IPS DF 19.7 (cell line): ENCODE measurements around the gene SEL1L2.
"Not testable (repeated sequence)": the region's sequence is repeated elsewhere in the genome, so short reads cannot be mapped to it uniquely, and the experiment has no call there.

Experiments used
- DNase-seq: peaks from one replicate; pipeline ENCODE4 v3.0.0-alpha.2; 2013; ENCODE audit warnings: low read depth, low spot score

Gene SEL1L2, protein sequence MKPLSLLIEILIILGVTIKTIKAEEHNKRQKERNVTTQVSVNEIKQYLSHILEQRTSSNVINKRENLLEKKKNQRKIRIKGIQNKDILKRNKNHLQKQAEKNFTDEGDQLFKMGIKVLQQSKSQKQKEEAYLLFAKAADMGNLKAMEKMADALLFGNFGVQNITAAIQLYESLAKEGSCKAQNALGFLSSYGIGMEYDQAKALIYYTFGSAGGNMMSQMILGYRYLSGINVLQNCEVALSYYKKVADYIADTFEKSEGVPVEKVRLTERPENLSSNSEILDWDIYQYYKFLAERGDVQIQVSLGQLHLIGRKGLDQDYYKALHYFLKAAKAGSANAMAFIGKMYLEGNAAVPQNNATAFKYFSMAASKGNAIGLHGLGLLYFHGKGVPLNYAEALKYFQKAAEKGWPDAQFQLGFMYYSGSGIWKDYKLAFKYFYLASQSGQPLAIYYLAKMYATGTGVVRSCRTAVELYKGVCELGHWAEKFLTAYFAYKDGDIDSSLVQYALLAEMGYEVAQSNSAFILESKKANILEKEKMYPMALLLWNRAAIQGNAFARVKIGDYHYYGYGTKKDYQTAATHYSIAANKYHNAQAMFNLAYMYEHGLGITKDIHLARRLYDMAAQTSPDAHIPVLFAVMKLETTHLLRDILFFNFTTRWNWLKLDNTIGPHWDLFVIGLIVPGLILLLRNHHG

GRCh38 chr20:13990465-13990864, at the start of gene SEL1L2:
Gene SEL1L2, minus strand, starts transcription at chr20:13990614. Its CDS starts 80 bp downstream, at chr20:13990534.
- DNase-seq: peak; percentile 35

DNA sequence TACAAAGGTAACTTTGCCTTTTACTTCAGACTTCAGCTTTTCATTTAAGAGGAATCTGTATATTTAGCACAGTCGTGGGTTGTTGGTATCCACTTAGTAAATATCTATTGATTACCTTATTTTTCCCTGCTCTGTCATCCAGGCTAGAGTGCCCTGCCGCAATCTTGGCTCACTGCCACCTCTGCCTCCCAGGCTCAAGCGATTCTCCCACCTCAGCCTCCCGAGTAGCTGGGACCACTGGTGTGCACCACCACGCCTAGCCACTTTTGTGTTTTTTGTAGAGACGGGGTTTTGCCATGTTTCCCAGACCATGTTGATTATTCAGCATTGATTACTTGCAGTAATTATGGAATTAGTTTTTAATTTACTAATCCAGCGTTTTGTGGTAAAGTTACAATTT, 46.2 kb upstream of the SEL1L2 start:
- DNase-seq: no peak

GRCh38 chr20:14033310-14033709, 42.9 kb upstream of the SEL1L2 start:
- no peak for DNase-seq

DNA sequence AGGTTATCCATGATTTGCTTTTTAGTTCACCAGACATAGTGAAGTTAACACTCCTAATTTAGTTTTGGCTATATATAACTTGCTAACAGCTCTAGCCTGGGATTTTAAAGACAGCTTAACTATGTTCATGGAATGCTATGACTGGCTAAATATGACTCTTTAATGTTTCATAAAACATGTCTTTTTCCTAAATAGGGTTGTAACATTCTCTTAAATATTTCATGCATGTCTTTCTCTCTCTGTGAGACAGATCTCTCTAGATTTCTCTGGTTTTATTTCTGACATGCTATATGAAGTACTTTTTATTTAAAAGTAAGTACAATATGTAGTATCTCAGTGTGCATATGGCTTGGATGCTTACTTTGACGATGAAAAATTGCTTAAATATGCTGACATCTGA, 40.6 kb upstream of the SEL1L2 start:
- DNase-seq: no peak

DNA sequence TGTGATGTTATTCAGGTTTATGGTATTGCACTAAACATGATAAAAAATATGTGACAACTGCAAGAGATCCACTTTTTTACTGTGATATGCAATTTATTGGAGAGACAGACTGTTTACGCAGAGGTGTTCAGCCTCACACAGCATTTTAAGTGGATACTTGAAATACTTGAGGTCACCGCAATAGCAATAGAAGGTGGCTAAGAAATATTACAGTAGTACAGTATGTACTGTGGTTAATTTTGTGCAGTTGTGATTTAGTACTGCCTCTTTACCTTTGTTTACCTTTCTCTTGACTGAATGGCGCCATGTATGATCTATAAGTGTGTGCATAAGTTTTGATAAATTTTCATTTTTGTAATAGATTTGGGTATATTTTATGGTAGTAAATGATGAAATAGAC, 22.3 kb upstream of the SEL1L2 start:
- no peak for DNase-seq

- DNase-seq: no peak
Measured at GRCh38 chr20:14009208-14009607, 18.8 kb upstream of the SEL1L2 start.

GRCh38 chr20:14005996-14006395, 15.6 kb upstream of the SEL1L2 start:
- no peak for DNase-seq

DNA sequence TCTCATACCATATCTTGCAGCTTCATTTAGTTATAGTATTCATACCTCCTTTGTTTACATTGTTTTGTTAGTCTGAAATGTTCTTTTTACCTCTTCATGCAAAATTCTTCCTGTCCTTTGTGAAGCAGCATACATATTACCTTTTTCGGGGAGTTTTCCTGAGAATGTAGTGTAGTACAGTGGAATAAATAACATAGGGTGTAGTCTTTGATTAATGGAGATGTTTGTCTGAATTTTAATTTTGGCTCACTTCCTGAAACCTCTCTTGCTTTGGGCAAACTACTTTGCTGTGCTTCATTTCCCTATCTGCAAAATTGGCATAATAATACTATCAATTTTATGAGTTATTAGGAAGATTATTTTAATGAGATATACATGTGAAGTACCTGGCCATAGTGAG, 10.5 kb upstream of the SEL1L2 start:
- DNase-seq: no peak

GRCh38 chr20:13996265-13996664, 5.9 kb upstream of the SEL1L2 start:
- no peak for DNase-seq

DNA sequence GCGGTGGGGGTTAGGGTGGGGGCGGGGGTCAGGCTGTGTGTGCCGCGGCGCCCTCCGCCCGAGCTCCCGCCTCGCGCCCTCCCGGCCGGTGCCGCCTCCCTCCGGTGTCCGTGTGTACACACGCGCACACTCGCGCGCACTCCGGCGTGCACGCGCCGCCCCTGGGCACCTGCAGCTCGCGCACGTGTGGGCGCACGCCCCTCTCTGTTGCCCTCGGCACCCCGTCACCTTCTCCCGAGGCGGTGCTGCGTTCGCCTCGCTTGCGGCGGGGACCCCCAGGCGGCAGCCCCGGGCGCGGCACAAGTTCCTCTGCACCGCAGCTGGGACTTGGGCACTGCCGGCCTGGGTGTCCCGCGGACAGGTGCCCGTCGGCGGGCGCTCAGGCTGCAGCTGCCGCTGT, 5.4 kb upstream of the SEL1L2 start:
- DNase-seq: no peak

DNA sequence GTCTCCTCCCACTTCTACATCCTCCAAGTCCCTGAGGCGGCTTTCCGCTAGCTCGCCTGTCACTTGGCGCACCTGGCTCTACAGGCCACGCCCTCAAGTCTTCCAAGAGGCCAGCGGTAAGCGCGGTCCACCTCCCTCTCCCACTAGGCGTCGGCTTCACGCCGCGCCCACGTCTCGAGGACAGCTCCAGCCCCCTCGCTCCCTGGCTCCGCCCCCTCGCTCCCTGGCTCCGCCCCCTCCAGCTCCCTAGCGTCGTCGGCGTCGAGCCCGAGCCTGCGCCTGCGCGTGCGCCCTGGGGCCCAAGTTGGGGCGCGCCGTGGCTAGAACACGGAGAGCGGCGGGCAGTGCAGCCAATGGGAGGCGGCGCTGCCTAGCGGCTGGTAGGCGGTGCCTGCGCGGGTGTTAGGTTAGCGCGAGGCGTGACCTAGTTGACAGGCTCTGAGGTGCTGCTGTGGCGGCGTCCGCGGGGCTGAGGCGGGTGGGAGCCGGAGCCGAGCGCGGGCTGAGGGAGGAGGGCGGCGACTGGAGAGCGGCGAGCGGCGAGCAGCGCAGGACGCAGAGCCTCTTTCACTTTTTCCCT, 4.8 kb upstream of the SEL1L2 start, which contains the start of gene MACROD2:
MACROD2 (plus strand) TSS at position 431 of the 580 bp plus-strand sequence.
- DNase-seq: peak; percentile 89

GRCh38 chr20:13991955-13992354, 1.5 kb upstream of the SEL1L2 start:
- not testable (repeated sequence) for DNase-seq

- no peak for DNase-seq
Measured at GRCh38 chr20:13991311-13991710, 897 bp upstream of the SEL1L2 start.

GRCh38 chr20:13984211-13984610, 6.2 kb downstream of the SEL1L2 start:
- DNase-seq: no peak

GRCh38 chr20:13960525-13960924, 29.9 kb downstream of the SEL1L2 start:
- DNase-seq: no peak

DNA sequence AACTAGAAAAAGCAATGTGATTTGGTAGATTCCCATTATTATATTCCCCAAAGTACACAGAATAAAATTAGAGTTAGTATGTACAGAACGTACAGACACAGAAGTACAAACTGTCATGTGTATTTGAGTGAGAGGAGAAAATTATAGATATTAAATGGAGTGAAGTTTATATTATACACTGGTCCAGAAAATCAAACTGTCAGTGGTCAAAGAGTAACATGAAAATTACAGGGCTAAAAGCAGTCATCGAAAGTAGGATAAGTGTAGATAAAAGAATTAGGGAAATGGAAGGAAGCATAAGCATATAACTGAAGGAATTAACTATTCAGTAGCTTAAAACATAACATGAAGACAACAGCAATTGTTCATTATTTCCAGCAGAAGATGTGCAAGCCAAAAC, 30.3 kb downstream of the SEL1L2 start:
- no peak for DNase-seq

DNA sequence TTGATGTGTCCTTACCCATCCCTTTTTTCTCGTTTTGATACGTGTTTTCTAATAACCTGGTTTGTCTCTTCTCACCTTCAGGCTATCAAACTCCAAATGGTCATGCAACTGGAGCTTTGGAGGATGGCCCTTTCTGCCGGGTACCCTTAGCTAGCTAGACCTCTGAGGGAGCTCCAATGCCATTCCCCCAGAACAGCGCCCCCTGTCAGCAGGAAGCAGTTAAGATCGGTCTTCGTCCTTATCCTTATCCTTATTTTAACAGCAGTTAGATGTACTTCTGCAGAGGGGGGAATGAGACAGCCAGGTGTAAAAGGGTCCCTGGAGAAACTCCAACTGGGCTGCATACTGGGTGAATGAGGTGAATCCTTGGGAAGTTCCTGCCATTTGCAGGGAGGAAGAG, 37.2 kb downstream of the SEL1L2 start:
- DNase-seq: no peak

- no peak for DNase-seq
Measured at GRCh38 chr20:13947719-13948118, 42.7 kb downstream of the SEL1L2 start.

DNA sequence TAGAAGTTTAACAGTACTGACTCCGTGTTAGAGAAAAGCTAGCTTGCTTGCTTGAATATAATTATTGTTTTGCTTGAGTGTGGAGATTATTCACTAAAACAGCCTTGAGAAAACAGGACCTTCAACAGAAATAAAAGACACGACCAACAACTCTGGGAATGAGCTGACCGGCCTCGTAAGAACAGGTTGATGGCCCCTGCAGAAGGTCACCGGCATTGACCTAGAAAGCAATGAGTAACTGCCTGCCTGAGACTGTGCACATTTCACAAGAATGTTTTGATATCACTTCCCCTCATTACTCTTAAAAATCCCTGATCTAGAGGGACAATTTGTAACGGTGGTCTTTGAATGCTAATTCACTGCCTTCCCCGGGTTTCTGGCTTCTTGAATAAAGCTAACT, 49.4 kb downstream of the SEL1L2 start:
- DNase-seq: no peak

DNA sequence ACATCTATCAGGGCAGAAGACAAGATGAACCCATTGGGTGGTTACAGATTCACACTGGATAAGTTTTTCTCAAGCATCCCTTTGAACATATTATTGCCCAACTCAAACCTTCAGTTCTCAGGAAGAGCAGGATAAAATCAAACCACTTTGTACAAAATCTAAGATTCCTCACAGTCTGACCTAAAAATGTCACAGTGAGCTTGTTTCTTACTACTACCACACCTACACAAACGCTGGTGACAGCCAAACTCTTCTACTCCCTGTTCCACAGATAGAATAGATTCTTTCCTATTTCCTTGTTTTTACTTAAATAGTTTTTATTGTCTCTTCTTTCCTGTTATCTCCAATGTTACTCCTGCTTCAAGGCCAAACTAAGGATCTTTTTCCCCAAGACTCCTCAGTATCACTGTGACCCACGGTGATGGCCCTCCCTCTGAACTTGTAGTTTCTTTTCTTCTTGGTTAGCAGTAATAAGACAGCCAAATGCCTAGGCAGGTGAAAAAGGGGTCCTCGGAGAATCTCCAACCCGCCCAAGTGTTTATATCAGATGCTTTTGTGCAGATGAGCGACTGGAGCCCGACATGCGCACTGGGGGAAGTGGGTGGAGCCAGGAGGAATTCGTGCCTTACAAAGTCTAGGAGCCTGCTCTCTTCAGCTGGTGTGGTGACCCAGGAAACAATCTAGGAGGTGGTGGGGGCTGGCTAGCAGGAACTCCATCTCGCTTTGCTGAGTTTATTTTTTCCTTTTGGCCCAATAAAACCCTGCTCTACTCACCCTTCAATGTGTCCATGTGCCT, 53.4 kb downstream of the SEL1L2 start:
- no peak for DNase-seq

DNA sequence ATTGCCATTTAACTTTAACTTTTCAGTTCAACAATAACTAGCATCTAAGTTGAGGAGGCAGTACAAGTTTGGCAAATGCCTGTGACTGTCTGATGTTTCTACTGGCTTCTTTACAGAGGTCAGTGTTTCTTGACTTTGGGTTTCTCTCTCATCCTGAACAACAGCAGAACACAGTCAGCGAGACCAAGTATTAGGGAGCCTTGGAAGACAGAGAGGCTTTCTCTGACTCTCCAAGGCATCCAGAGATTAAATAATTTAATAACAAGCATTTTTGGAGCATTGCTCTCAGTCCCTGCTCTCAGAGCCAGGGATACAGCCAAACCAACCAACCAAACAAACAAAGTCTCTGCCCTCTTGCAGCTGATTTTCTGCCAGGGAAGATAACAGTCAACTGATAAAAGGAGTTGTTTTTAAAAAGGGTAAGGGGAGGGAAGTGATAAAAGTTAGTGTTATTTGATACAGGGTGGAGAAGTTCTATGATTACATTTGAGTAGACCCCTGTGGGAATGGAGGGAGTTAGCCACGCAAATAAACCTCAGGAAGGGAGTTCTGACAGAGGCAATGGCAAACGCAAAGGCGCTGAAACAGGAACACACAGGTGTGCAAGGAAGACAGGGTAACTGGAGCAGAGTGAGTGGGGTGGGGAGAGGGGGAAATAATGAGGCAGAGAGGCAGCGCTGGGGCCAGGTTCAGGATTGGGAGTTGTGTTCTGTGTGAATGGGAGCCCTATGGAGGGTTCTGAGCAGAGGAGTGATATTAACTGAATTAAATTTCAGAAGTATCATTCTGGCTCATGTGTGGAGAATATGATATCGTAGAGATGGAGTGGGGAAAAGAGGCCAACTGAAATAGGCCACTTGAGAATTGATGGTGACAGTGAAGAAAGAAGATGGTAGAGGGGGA, 55.2 kb downstream of the SEL1L2 start:
- no peak for DNase-seq
